Measurements from ENCODE around the gene TTN.

GRCh38 chr2:178542161-178542560 lies 265.1 kb downstream of the TTN start:
- TF ChIP-seq POLR2A (IDR thresholded peaks at IDR 0.05; ENCODE audit: low read length): no peak
- no peak for TF ChIP-seq GATA1 (IDR thresholded peaks at IDR 0.05; ENCODE audit: low read depth, low read length)

Measured in erythroblast (primary cell).